ENCODE measurements around the gene FBXL4. TPM values are rescaled to one million over a fixed set of nuclear protein-coding genes. Genes with fewer than 3 reads are reported as not detected.

The FBXL4 gene
- total RNA-seq, 4 donors from 2014 or later: 16.4 to 35.0 (median 22.4) TPM

DNA sequence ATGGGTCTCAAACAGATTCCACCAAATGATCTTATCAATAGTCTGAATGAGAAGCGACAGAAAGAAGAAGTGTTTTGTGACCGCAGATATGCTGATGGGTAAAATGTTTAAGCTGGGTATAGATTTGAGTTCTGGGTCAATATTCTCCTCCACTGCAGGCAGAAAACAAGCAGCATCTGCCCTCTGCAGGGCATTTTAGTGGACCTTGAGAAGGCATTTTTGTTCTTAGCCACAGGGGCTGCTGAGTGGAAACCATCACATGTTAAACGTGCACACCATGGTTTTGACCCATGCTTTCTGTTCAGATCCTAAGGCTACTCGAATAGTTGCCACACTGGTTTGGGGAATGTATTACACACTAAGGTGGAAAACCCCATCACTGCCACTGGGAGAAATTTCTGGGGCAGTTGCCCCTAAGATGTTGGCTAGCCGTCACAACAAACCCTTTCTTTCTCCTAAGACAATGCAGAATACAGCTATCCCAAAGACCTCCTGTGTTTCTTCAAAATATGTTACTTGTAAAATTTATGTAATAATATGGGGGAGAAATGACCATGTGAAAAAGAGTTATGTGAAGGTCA, 107.9 kb downstream of the FBXL4 start:
- Histone ChIP-seq H3K4me3 (no peak overlapping the region), H3K36me3 (no peaks in the 10 kb centered on the region), H3K27ac (no peak overlapping the region), H3K4me1 (peaks cover 7% of the 10 kb centered on the region in 2 donors), H3K9me3 (no peaks in the 10 kb centered on the region), H3K27me3 (peaks cover 92 to 98% (median 94%) of the 10 kb centered on the region in 3 donors)
- TF ChIP-seq, protein P1, sequence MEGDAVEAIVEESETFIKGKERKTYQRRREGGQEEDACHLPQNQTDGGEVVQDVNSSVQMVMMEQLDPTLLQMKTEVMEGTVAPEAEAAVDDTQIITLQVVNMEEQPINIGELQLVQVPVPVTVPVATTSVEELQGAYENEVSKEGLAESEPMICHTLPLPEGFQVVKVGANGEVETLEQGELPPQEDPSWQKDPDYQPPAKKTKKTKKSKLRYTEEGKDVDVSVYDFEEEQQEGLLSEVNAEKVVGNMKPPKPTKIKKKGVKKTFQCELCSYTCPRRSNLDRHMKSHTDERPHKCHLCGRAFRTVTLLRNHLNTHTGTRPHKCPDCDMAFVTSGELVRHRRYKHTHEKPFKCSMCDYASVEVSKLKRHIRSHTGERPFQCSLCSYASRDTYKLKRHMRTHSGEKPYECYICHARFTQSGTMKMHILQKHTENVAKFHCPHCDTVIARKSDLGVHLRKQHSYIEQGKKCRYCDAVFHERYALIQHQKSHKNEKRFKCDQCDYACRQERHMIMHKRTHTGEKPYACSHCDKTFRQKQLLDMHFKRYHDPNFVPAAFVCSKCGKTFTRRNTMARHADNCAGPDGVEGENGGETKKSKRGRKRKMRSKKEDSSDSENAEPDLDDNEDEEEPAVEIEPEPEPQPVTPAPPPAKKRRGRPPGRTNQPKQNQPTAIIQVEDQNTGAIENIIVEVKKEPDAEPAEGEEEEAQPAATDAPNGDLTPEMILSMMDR (IDR thresholded peaks at IDR 0.05 in 4 of 5, conservative IDR thresholded peaks at IDR 0.05 in 1 of 5): no peak
- TF ChIP-seq POLR2A (IDR thresholded peaks at IDR 0.05): no peak
- intact Hi-C loops (cut with DNase I; ENCODE audit: low total_unique reads) (no loop called here), in situ Hi-C loops (cut with MboI; ENCODE audit: low sequenced_read_pairs in 4 of 4) (loop anchor here in 1 of 4 donors (25.0 kb wide), 1 partner anchor 1353 kb away; no protein-coding TSS in a partner anchor)
- no peak for ATAC-seq
- DNase-seq: no peak

DNA sequence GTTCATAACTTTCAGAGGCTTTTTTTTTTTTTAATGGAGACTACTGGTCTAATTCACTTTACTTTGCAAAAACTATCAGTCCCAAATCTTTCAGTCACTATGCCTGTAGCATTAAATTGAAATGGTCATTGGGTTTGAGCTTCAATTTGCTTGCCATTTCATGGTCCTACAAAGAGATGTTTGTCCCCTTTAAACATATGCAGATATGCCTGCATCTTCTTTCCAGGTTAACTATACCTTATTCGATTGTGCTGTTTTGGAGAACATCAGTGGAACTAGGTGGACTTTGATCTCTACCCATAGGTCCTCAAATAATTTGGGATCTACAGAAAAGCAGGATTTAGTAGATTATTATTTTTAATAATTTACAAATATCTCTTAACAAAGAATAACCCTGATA, 108.8 kb downstream of the FBXL4 start:
- ATAC-seq: no peak
- Histone ChIP-seq H3K27ac (no peak overlapping the region), H3K27me3 (peaks cover 90 to 98% (median 94%) of the 10 kb centered on the region in 3 donors), H3K9me3 (no peaks in the 10 kb centered on the region), H3K4me1 (peaks cover 0 to 14% of the 10 kb centered on the region in 2 donors), H3K36me3 (no peaks in the 10 kb centered on the region), H3K4me3 (no peak overlapping the region)
- in situ Hi-C loops (cut with MboI; ENCODE audit: low sequenced_read_pairs in 4 of 4): loop anchor here in 1 of 4 donors (25.0 kb wide), 1 partner anchor 1352 kb away; no protein-coding TSS in a partner anchor
- no peak for DNase-seq
- TF ChIP-seq, protein P1 (IDR thresholded peaks at IDR 0.05 in 4 of 5, conservative IDR thresholded peaks at IDR 0.05 in 1 of 5): no peak
- no peak for TF ChIP-seq POLR2A (IDR thresholded peaks at IDR 0.05)
- intact Hi-C loops (cut with DNase I; ENCODE audit: low total_unique reads): no loop called here

DNA sequence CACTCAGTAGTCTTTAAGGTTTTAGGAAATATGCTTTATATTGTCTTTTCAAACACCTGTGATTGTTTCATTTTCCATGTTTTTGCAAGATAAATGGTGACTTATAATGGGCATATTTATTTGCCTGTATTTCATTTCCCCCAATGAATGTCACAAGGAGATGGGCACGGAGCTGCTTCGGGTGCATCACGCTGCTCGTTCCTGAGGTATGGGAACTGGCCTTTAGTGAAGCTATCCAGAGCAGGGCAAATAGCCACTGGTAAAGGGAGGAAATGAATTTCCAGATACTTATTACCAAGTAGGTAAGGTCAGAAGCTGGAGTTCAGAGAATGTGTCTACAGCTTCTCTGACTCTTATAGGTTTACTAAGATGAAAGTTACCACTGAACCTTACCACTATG, 109.7 kb downstream of the FBXL4 start:
- in situ Hi-C loops (cut with MboI; ENCODE audit: low sequenced_read_pairs in 4 of 4) (loop anchor here in 1 of 4 donors (25.0 kb wide), 1 partner anchor 1351 kb away; no protein-coding TSS in a partner anchor), intact Hi-C loops (cut with DNase I; ENCODE audit: low total_unique reads) (no loop called here)
- peaks cover 3 to 24% of the 10 kb centered on the region in 2 donors for H3K4me1 ChIP-seq
- no peaks in the 10 kb centered on the region for H3K9me3 ChIP-seq
- H3K27ac ChIP-seq: no peak overlapping the region
- no peaks in the 10 kb centered on the region for H3K36me3 ChIP-seq
- ATAC-seq (no peak), DNase-seq (no peak)
- H3K4me3 ChIP-seq: no peak overlapping the region
- peaks cover 92 to 98% (median 94%) of the 10 kb centered on the region in 3 donors for H3K27me3 ChIP-seq
- no peak for TF ChIP-seq POLR2A (IDR thresholded peaks at IDR 0.05)
- TF ChIP-seq, protein P1 (IDR thresholded peaks at IDR 0.05 in 4 of 5, conservative IDR thresholded peaks at IDR 0.05 in 1 of 5): no peak

DNA sequence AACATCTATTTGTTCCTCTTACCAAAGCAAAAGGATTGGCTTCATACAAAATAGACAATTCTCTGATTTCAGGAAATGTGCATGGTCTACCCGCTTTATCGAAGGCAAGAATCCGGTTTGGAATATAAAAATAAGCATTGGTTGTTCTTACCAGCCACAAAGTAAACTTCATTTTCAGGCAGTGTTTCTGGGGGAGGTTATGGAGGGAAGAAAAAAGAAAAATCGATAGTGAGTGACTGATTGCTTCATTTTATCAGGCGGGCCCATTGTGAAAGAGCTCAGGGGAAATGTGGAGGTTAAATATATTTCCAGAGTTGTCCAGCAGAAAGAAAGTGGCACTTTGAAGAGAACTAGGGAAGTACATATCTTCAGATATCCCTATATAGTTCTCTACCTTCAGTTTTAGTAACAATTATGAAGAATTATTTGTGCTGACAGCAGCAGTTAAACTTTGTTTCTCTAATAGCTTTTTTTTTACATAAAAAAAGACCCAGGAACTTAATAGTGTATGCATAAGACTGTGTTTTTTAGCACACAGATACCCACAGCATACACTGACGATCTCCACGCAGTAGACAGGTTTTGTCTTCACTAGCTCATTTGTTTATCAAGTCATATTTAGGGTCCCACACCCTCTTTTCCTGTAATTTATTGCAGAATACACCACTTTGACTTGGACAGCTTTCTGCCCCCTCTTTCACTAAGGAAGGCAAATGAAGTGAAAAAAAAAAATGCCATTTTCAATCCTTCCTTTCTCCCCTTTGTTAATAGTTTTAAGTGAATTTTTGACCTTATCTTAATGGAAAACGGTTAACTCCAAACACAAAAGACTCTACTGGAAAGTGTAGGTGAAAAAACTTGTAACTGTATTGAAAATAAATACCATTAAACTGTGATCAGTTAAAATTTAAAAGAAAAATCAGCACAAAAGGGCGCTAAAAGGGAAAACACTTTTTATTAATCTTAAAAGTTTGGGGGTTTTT, 110.5 kb downstream of the FBXL4 start:
- no peaks in the 10 kb centered on the region for H3K9me3 ChIP-seq
- TF ChIP-seq, protein P1 (IDR thresholded peaks at IDR 0.05 in 4 of 5, conservative IDR thresholded peaks at IDR 0.05 in 1 of 5): no peak
- TF ChIP-seq POLR2A (IDR thresholded peaks at IDR 0.05): no peak
- H3K36me3 ChIP-seq: no peaks in the 10 kb centered on the region
- H3K27ac ChIP-seq: no peak overlapping the region
- in situ Hi-C loops (cut with MboI; ENCODE audit: low sequenced_read_pairs in 4 of 4) (loop anchor here in 1 of 4 donors (25.0 kb wide), 1 partner anchor 1350 kb away; no protein-coding TSS in a partner anchor), intact Hi-C loops (cut with DNase I; ENCODE audit: low total_unique reads) (no loop called here)
- H3K27me3 ChIP-seq: peaks cover 92 to 98% (median 94%) of the 10 kb centered on the region in 3 donors
- no peak for DNase-seq
- no peak overlapping the region for H3K4me3 ChIP-seq
- peaks cover 10 to 32% of the 10 kb centered on the region in 2 donors for H3K4me1 ChIP-seq
- no peak for ATAC-seq

Data from gastrocnemius medialis (tissue), 4 donors.